Fibroblast of lung (primary cell): ENCODE results near the gene DIP2C. TPM values are rescaled to one million over a fixed set of nuclear protein-coding genes. Genes with fewer than 3 reads are reported as not detected.

ENCODE experiments used
- DNase-seq, 2 donors: peaks; one replicate each; pipeline versions ENCODE4 v3.0.0 to v3.0.0-alpha.2; 2010; ENCODE audit warnings: low read depth in 2 of 2
- H2AFZ ChIP-seq: 2 replicates; pipeline ENCODE4 v1.5.1; 2012; ENCODE audit warnings: low read length, control low read depth, inconsistent platforms
- H3K27ac ChIP-seq: 2 replicates; pipeline ENCODE4 v1.5.1; 2011; ENCODE audit warnings: low read length, control low read depth; ENCODE audit not compliant: insufficient read depth
- H3K27me3 ChIP-seq: 2 replicates; pipeline ENCODE4 v1.5.1; 2011; ENCODE audit warnings: mild to moderate bottlenecking, low read length; ENCODE audit not compliant: control insufficient read depth, insufficient read depth
- H3K36me3 ChIP-seq: 2 replicates; pipeline ENCODE4 v1.5.1; 2011; ENCODE audit warnings: low read length; ENCODE audit not compliant: control insufficient read depth, insufficient read depth
- H3K4me1 ChIP-seq: 2 replicates; pipeline ENCODE4 v1.5.1; 2011; ENCODE audit warnings: low read length; ENCODE audit not compliant: control insufficient read depth, insufficient read depth; ENCODE audit errors: extremely low read depth
- H3K4me2 ChIP-seq: 2 replicates; pipeline ENCODE4 v1.5.1; 2011; ENCODE audit warnings: low read length, control low read depth; ENCODE audit not compliant: insufficient read depth; ENCODE audit errors: extremely low read depth
- H3K4me3 ChIP-seq, 4 experiments: fragments of 200-600 bp in 1 of 4; sonication (generic) in 1 of 4; replicated peaks in 1 of 4; 2 replicates each; pipeline ENCODE4 v1.5.1; 2011 to 2016; ENCODE audit warnings: low read length in 4 of 4, low read depth in 3 of 4, mild to moderate bottlenecking in 3 of 4, control low read depth in 2 of 4, inconsistent platforms in 1 of 4, mixed read lengths in 1 of 4; ENCODE audit not compliant: insufficient read depth in 1 of 4; ENCODE audit errors: control extremely low read depth in 1 of 4
- H3K79me2 ChIP-seq: 2 replicates; pipeline ENCODE4 v1.5.1; 2012; ENCODE audit warnings: mild to moderate bottlenecking, low read length, inconsistent platforms; ENCODE audit not compliant: control insufficient read depth, insufficient read depth
- H3K9ac ChIP-seq: 2 replicates; pipeline ENCODE4 v1.5.1; 2011; ENCODE audit warnings: mild to moderate bottlenecking, low read length, control low read depth; ENCODE audit not compliant: insufficient read depth
- H3K9me3 ChIP-seq: 2 replicates; pipeline ENCODE4 v1.5.1; 2012; ENCODE audit warnings: low read depth, low read length; ENCODE audit not compliant: control insufficient read depth, insufficient read depth
- H4K20me1 ChIP-seq: 2 replicates; pipeline ENCODE4 v1.5.1; 2011; ENCODE audit warnings: low read length; ENCODE audit not compliant: control insufficient read depth, insufficient read depth; ENCODE audit errors: extremely low read depth
- CTCF ChIP-seq, 2 donors: IDR thresholded peaks in 1 of 2; conservative IDR thresholded peaks in 1 of 2; 1 replicate in 1 of 2; 2 replicates in 1 of 2; pipeline ENCODE4 v1.5.1; 2011 to 2012; ENCODE audit warnings: low read length in 2 of 2, control low read depth in 1 of 2, inconsistent platforms in 1 of 2, low read depth in 1 of 2, mild to moderate bottlenecking in 1 of 2
- EZH2 ChIP-seq: IDR thresholded peaks from 2 replicates; pipeline ENCODE4 v1.5.1; 2012; ENCODE audit warnings: low read length, control low read depth, mild to moderate bottlenecking; ENCODE audit errors: missing control alignments
- polyA plus RNA-seq, 2 donors: library from polyadenylated mRNA; depleted of rRNA in 1 of 2; stranded (reverse) in 1 of 2; unstranded in 1 of 2; fragments of >200 nt; gene quantifications; 2 replicates each; pipeline ENCODE4 v1.2.1, GENCODE V29; 2011 to 2012; ENCODE audit warnings: missing spikeins in 1 of 2
- total RNA-seq: library from RNA; depleted of rRNA; stranded (reverse); fragments of >200 nt; gene quantifications from 2 replicates; pipeline ENCODE4 v1.2.1, GENCODE V29; 2014

Gene DIP2C
- total and polyA plus RNA-seq, 2 donors (not counting 1 experiment from before 2014, with no cell fraction given): 10.7 to 18.3 TPM

- Histone ChIP-seq H3K27ac (no peak overlapping the region), H3K27me3 (no peaks in the 10 kb centered on the region), H3K9me3 (no peaks in the 10 kb centered on the region), H3K4me3 (no peak overlapping the region), H3K9ac (no peak overlapping the region), H3K79me2 (no peaks in the 10 kb centered on the region), H4K20me1 (no peaks in the 10 kb centered on the region), H2AFZ (no peak overlapping the region), H3K4me2 (no peak overlapping the region), H3K36me3 (no peaks in the 10 kb centered on the region), H3K4me1 (no peaks in the 10 kb centered on the region)
- TF ChIP-seq CTCF (conservative IDR thresholded peaks at IDR 0.05 in 1 of 2, IDR thresholded peaks at IDR 0.05 in 1 of 2; ENCODE audit: low read depth in 1 of 2, low read length in 2 of 2) (no peak), EZH2 (no peak)
- no peak for DNase-seq
Measured at GRCh38 chr10:516764-517163, 172.7 kb downstream of the DIP2C start.

- no peak for DNase-seq
- no peaks in the 10 kb centered on the region for H3K36me3 ChIP-seq
- H3K4me3 ChIP-seq: no peak overlapping the region
- TF ChIP-seq CTCF (conservative IDR thresholded peaks at IDR 0.05 in 1 of 2, IDR thresholded peaks at IDR 0.05 in 1 of 2; ENCODE audit: low read depth in 1 of 2, low read length in 2 of 2): no peak
- TF ChIP-seq EZH2: no peak
- H3K27me3 ChIP-seq: no peaks in the 10 kb centered on the region
- no peak overlapping the region for H2AFZ ChIP-seq
- H3K27ac ChIP-seq: no peak overlapping the region
- H3K9me3 ChIP-seq: no peaks in the 10 kb centered on the region
- H3K9ac ChIP-seq: no peak overlapping the region
- no peak overlapping the region for H3K4me2 ChIP-seq
- H3K4me1 ChIP-seq: peaks cover 2% of the 10 kb centered on the region
- H4K20me1 ChIP-seq: no peaks in the 10 kb centered on the region
- H3K79me2 ChIP-seq: no peaks in the 10 kb centered on the region
Measured at GRCh38 chr10:515674-516073, 173.8 kb downstream of the DIP2C start.

- Histone ChIP-seq H3K79me2 (no peaks in the 10 kb centered on the region), H3K9me3 (no peaks in the 10 kb centered on the region), H3K9ac (no peak overlapping the region), H3K27ac (no peak overlapping the region), H3K4me2 (no peak overlapping the region), H3K4me1 (peaks cover 6% of the 10 kb centered on the region), H3K27me3 (no peaks in the 10 kb centered on the region), H2AFZ (no peak overlapping the region), H3K4me3 (no peak overlapping the region), H4K20me1 (no peaks in the 10 kb centered on the region), H3K36me3 (no peaks in the 10 kb centered on the region)
- TF ChIP-seq CTCF (conservative IDR thresholded peaks at IDR 0.05 in 1 of 2, IDR thresholded peaks at IDR 0.05 in 1 of 2; ENCODE audit: low read depth in 1 of 2, low read length in 2 of 2) (no peak), EZH2 (no peak)
- no peak for DNase-seq
Measured at GRCh38 chr10:514137-514671, 175.3 kb downstream of the DIP2C start.
